WTC11 (cell line): Measurements from ENCODE around the gene POLA1.

Source experiments
- ESRRA ChIP-seq: sonication (generic); formaldehyde crosslinking; IDR thresholded peaks from 2 replicates; pipeline ENCODE4 v1.8.1; 2022; ENCODE audit warnings: mild to moderate bottlenecking, missing genetic modification reagents, borderline replicate concordance
- JUN ChIP-seq: sonication (generic); formaldehyde crosslinking; IDR thresholded peaks from 2 replicates; pipeline ENCODE4 v1.8.0; 2023; ENCODE audit warnings: mild to moderate bottlenecking, missing genetic modification reagents
- NFATC4 ChIP-seq: fragments of 250-450 bp; sonication (Bioruptor Pico); IDR thresholded peaks from 2 replicates; pipeline ENCODE4 v1.9.0; 2021; ENCODE audit warnings: mild to moderate bottlenecking
- NFE2L1 ChIP-seq: sonication (generic); formaldehyde crosslinking; IDR thresholded peaks from 2 replicates; pipeline ENCODE4 v1.8.1; 2023; ENCODE audit warnings: missing genetic modification reagents
- ZBTB21 ChIP-seq: sonication (generic); formaldehyde crosslinking; IDR thresholded peaks from 2 replicates; pipeline ENCODE4 v1.8.1; 2023; ENCODE audit warnings: mild to moderate bottlenecking, missing genetic modification reagents, borderline replicate concordance
- ZNF232 ChIP-seq: sonication (generic); formaldehyde crosslinking; IDR thresholded peaks from 2 replicates; pipeline ENCODE4 v1.8.0; 2022; ENCODE audit warnings: mild to moderate bottlenecking, missing genetic modification reagents
- TF ChIP-seq, protein P1 (sequence below): fragments of 200-600 bp; IDR thresholded peaks from 2 replicates; pipeline ENCODE4 v1.8.0; 2022; ENCODE audit warnings: antibody characterized with exemption
- TF ChIP-seq, protein P2 (sequence below): sonication (generic); formaldehyde crosslinking; IDR thresholded peaks from 2 replicates; pipeline ENCODE4 v1.8.1; 2023; ENCODE audit warnings: mild to moderate bottlenecking, missing genetic modification reagents, moderate library complexity
- TF ChIP-seq, protein P3 (sequence below): sonication (generic); formaldehyde crosslinking; IDR thresholded peaks from 2 replicates; pipeline ENCODE4 v1.8.0; 2022; ENCODE audit warnings: mild to moderate bottlenecking, missing genetic modification reagents
- TF ChIP-seq, protein P4 (sequence below): sonication (generic); formaldehyde crosslinking; conservative IDR thresholded peaks from 2 replicates; pipeline ENCODE4 v1.8.1; 2022; ENCODE audit warnings: mild to moderate bottlenecking, missing genetic modification reagents
- TF ChIP-seq, protein P5 (sequence below): sonication (generic); formaldehyde crosslinking; IDR thresholded peaks from 2 replicates; pipeline ENCODE4 v1.8.1; 2023; ENCODE audit warnings: mild to moderate bottlenecking, missing genetic modification reagents, moderate library complexity

DNA sequence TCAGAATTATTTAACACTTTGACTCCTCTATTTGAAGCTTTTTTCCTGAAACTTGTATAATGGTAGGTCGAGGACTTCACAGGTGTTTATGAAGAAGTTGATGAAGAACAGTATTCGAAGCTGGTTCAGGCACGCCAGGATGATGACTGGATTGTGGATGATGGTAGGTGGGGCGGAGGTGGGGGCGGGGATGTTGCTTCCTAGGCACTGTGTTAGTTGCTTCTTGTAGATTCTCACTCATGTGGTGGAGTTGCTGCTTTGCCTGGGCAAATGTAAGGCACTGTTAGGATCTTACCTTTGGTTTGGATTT lies 9.4 kb downstream of the POLA1 start:
- TF ChIP-seq NFE2L1 (CRISPR knock-in tag) = no peak
- TF ChIP-seq JUN (CRISPR knock-in tag) = no peak
- TF ChIP-seq, protein P1, sequence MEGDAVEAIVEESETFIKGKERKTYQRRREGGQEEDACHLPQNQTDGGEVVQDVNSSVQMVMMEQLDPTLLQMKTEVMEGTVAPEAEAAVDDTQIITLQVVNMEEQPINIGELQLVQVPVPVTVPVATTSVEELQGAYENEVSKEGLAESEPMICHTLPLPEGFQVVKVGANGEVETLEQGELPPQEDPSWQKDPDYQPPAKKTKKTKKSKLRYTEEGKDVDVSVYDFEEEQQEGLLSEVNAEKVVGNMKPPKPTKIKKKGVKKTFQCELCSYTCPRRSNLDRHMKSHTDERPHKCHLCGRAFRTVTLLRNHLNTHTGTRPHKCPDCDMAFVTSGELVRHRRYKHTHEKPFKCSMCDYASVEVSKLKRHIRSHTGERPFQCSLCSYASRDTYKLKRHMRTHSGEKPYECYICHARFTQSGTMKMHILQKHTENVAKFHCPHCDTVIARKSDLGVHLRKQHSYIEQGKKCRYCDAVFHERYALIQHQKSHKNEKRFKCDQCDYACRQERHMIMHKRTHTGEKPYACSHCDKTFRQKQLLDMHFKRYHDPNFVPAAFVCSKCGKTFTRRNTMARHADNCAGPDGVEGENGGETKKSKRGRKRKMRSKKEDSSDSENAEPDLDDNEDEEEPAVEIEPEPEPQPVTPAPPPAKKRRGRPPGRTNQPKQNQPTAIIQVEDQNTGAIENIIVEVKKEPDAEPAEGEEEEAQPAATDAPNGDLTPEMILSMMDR = no peak
- no peak for TF ChIP-seq ZBTB21 (CRISPR knock-in tag)
- no peak for TF ChIP-seq ZNF232
- no peak for TF ChIP-seq NFATC4 (CRISPR knock-in tag)
- TF ChIP-seq, protein P2, sequence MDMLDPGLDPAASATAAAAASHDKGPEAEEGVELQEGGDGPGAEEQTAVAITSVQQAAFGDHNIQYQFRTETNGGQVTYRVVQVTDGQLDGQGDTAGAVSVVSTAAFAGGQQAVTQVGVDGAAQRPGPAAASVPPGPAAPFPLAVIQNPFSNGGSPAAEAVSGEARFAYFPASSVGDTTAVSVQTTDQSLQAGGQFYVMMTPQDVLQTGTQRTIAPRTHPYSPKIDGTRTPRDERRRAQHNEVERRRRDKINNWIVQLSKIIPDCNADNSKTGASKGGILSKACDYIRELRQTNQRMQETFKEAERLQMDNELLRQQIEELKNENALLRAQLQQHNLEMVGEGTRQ (CRISPR knock-in tag) = no peak
- TF ChIP-seq, protein P3, sequence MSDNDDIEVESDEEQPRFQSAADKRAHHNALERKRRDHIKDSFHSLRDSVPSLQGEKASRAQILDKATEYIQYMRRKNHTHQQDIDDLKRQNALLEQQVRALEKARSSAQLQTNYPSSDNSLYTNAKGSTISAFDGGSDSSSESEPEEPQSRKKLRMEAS (CRISPR knock-in tag) = no peak
- TF ChIP-seq, protein P4, sequence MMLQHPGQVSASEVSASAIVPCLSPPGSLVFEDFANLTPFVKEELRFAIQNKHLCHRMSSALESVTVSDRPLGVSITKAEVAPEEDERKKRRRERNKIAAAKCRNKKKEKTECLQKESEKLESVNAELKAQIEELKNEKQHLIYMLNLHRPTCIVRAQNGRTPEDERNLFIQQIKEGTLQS (CRISPR knock-in tag) = no peak
- TF ChIP-seq ESRRA (CRISPR knock-in tag) = no peak
- TF ChIP-seq, protein P5, sequence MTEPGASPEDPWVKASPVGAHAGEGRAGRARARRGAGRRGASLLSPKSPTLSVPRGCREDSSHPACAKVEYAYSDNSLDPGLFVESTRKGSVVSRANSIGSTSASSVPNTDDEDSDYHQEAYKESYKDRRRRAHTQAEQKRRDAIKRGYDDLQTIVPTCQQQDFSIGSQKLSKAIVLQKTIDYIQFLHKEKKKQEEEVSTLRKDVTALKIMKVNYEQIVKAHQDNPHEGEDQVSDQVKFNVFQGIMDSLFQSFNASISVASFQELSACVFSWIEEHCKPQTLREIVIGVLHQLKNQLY (CRISPR knock-in tag) = no peak
